SIG-M5 (cell line): ENCODE results near the gene CNPY4.
A peak's percentile ranks its signal among the peaks of the same experiment; 100 is the strongest.
"Not testable (repeated sequence)": the region's sequence is repeated elsewhere in the genome, so short reads cannot be mapped to it uniquely, and the experiment has no call there.

Source experiments
- DNase-seq: peaks from one replicate; lab custom pipeline; 2025; lab: John Stamatoyannopoulos, UW

CNPY4 gene

DNA sequence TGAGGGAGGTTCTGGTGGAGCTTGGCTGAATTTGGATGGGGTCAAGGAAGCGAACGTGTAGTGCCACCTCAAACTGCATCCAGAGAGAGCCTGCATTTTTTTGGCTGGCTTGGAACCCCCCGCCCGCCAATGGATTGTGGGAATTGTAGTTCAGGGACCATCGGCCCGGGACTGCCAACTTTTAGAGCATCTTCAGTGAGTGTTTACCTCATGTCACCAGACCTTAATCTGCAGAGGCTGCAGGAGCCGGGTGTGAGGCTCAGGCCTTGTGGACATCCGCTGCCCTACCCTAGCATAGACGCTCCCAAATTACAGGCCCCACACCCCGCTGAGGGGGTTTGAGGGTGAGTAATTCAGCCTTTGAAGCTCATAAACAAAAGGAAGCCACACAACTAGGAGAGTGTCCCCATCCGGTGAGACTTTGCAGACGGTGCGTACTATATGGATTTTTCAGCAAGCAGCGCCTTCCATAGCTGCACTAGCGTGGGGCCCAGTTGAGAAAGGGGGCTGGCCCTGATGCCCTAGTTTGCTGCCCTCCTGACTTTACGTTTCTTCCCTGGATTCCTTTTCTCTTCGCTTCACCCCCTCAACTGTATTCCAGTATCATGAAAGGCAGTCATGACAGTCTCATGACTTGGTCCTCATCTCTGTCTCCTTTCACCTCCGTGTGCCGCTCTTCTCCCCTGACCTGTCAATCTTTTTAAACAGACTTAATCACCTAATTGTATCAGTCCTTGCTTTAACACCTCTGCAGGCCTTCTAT is 717 bp downstream of the CNPY4 start:
- DNase-seq = no peak

DNA sequence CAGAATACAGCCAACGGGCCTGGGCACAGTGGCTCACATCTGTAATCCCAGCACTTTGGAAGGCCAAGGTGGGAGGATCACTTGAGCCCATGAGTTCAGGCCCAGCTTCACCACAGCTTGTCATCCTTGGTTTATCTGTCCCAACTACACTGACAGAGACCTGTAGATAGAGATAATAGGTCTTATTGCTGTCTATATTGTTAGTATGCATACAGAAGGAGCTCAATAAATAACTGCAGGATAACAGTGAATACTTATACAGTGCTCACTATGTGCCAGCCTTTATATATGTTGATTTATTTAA is 1.3 kb downstream of the CNPY4 start:
- DNase-seq = no peak

DNA sequence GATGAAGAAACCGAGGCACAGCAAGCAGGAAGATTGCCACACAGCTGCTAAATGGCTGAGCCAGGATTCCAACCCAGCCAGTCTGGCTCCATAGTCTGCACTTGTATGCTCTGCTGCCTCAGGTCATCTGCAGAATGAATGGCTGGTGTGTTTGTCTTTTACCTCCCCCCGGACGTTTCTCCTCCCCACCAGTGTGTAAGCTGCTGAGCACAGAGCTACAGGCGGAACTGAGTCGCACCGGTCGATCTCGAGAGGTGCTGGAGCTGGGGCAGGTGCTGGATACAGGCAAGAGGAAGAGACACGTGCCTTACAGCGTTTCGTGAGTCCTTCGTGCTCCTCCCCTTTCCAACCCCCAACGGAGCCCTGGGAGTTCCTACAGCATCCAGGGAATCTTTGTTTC is 2.6 kb downstream of the CNPY4 start:
- no peak for DNase-seq

DNA sequence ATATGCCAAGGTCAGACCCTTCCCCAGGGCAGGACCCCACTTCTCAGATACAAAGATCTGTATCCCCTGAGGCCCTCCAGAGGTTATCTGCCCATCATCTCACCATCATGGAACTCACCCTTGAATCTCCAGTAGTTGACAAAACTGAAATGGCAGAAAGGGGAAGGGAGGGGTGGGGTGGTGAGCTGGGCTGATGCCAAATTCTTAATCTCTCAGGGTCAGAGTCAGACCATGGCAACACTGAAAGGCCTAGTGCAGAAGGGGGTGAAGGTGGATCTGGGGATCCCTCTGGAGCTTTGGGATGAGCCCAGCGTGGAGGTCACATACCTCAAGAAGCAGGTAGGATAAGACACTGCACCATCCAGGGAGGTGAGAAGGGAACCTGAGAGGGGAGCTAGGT is 3.1 kb downstream of the CNPY4 start:
- no peak for DNase-seq

DNA sequence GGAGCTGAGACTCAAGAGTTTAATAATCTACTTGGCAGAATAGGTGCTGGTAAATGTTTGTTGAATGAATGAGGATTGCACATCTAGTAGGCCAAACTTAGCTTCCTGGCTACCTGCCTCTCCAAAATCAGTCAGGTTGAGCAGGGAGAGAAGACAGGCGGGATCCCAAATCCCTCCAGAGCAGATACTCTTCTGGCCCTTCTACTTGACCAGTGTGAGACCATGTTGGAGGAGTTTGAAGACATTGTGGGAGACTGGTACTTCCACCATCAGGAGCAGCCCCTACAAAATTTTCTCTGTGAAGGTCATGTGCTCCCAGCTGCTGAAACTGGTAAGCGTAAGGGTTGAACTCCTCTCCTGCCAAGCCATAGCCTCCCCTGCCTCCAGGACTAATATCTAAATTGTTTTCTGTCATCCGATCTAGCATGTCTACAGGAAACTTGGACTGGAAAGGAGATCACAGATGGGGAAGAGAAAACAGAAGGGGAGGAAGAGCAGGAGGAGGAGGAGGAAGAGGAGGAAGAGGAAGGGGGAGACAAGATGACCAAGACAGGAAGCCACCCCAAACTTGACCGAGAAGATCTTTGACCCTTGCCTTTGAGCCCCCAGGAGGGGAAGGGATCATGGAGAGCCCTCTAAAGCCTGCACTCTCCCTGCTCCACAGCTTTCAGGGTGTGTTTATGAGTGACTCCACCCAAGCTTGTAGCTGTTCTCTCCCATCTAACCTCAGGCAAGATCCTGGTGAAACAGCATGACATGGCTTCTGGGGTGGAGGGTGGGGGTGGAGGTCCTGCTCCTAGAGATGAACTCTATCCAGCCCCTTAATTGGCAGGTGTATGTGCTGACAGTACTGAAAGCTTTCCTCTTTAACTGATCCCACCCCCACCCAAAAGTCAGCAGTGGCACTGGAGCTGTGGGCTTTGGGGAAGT is 5.1 kb downstream of the CNPY4 start:
- DNase-seq = no peak

DNA sequence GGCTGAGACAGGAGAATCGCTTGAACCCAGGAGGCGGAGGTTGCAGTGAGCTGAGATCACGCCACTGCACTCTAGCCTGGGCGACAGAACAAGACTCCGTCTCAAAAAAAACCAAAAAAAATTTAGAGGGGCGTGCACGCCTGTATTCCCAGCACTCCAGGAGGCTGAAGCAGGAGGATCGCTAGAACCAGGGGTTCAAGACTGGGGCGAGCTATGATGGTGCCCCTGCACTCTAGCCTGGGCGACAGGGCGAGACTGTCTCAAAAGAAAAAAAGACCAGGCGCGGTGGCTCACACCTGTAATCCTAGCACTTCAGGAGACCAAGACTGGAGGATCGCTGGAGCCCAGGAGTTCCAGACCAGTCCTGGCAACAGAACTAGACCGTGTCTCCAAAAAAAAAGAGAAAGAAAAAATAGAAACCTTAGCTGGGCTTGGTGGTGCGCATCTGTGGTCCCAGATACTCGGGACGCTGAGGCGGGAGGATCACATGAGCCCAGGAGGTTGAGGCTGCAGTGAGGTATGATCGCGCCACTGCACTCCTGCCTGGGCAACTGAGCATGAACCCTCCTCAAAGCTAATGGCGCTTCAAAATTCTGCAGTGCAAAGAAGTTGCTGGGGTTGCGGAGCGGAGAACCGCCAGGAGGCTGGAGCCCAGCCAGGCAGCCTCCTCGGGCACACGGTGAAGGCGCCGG is 7.0 kb downstream of the CNPY4 start:
- DNase-seq = no peak

DNA sequence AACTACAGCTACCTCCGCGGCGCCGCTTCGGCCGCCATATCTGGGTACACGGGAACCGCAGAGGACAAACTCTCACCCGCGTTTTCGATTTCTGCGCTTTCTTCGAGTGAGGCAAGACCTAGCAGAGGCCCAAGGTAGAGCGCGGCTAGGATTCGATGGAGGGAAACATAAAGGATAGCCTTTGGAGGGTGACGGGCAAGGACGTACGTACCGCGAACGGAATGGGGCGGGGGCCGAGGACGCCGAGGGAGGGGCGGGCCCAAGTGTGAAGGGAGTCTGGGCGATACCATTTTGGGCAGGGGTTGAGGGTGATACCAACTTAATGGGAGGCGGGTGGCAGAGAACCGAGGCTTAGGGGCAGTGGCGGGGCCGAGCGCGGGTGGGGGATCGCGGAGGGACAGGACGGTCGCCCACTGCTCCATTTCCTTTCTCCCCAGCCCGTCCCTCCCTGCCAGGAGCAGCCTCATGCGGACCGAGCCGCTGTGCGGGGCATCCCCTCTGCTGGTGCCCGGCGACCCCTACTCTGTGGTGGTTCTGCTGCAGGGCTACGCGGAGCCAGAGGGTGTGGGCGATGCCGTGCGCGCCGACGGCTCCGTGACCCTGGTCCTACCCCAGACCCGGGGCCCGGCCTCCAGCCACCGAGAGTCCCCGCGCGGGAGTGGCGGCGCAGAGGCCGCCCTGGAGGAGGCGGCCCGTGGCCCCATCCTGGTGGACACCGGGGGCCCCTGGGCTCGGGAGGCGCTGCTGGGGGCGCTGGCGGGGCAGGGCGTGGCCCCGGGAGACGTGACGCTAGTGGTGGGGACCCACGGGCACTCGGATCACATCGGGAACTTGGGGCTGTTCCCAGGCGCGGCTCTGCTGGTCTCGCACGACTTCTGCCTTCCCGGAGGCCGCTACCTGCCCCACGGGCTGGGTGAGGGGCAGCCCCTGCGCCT is 7.8 kb downstream of the CNPY4 start, which contains the start of gene MBLAC1:
Gene MBLAC1 (plus strand): TSS at position 37 of the 935 bp plus-strand sequence. CDS start 429 bp downstream, at position 466.
- DNase-seq = peak; percentile 44

DNA sequence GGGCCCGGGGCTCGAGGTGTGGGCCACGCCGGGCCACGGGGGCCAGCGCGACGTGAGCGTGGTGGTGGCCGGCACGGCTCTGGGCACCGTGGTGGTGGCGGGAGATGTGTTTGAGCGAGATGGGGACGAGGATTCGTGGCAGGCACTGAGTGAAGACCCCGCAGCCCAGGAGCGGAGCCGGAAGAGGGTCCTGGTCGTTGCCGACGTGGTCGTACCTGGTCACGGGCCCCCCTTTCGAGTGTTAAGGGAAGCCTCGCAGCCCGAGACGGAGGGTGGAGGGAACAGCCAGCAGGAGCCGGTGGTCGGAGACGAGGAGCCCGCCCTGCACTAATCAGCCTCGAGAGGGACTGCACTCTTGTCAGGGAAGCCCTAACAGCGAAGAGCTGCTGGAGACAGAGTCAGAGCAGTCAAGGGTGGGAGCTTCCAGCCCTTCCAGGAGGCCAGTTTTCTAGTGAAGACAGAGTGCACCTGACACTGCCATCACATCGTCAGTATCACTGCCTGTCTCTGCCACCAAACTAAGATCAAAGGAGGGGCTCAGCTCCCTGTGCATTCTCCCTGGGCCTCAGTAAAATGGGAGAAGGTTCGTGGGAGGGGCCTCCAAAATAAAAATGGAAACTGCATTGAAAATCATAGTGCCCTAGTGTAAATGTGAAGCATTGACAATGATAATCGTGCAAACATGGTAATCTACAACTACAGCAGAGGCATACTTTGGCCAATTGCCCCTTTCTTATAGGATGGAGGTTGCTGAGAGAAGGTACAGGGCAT is 8.6 kb downstream of the CNPY4 start:
- DNase-seq = no peak

DNA sequence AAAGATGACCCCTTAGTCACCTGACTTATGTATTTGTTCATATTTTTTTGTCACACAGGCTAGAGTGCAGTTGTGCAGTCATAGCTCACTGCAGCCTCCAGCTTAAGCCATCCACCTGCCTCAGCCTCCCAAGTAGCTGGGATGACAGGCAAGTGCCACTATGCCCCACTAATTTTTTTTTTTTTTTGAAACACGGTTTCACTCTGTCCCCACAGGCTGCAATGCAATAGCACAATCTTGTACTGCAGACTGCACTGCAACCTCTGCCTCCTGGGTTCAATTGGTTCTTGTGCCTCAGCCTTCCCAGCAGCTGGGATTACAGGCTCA is 9.2 kb downstream of the CNPY4 start:
- DNase-seq = no peak

DNA sequence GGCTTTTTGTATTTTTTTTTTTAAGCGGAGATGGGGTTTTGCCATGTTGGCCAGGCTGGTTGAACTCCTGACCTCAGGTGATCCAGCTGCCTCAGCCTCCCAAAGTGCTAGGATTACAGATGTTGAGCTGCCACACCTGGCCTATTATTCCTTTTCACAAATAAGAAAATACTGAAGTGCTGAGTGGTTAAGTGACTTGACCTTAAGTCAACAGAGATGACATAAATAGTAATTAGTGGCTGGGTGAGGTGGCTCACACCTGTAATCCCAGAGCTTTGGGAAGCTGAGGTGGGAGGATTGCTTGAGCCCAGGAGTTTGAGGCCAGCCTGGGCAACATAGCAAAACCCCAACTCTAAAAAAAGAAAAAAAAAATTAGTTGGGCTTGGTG is 10.8 kb downstream of the CNPY4 start:
- not testable (repeated sequence) for DNase-seq

DNA sequence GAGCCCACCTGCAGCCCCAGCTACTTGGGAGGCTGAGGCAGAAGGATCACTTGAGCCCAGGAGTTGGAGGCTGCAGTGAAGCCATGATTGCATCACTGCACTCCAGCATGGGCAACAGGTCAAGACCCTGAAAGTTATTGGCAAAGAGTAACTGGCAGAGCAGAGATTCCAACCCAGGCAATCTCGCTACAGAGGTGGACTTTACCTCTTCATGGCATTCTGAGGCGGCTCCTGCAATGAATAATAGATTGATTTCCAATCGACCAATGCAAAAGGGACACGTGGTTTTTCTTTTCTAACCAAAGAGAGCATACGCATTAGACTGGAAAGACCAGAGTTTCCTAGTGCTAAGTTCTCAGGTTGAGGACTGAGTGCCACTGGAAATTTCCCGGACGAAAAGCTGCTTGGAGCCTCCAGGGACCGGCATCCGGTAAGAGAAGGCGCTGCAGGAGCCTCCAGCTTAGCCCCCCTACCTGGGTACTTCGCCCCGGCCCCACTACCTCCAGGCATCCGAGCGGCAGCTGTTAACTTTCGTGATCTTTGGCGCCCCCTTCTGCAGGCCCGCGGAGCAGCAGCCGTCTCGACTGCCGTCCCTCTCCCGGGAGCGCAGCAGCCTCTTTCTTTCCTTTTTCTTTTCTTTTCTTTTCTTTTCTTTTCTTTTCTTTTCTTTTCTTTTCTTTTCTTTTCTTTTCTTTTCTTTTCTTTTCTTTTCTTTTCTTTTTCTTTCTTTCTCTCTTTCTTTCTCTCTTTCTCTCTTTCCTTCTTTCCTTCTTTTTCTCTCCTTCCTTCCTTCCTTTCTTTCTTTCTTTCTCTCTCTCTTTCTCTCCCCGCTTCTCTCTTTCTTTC is 11.4 kb downstream of the CNPY4 start:
- DNase-seq = no peak

DNA sequence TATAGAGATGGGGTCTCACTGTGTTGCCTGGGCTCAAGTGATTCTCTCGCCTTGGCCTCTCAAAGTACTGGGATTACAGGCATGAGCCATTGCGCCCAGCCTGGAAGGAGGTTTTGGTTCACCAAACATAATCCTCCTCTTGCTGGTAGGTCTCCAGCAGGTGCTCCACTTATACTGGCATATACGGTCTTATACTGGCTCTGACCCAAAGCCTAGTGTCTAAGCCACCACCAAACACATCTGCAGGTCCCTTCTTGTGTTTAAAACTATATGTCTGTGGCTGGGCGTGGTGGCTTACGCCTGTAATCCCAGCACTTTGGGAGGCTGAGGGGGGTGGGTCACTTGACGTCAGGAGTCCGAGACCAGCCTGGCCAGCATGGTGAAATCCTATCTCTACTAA is 12.7 kb downstream of the CNPY4 start:
- DNase-seq = no peak

DNA sequence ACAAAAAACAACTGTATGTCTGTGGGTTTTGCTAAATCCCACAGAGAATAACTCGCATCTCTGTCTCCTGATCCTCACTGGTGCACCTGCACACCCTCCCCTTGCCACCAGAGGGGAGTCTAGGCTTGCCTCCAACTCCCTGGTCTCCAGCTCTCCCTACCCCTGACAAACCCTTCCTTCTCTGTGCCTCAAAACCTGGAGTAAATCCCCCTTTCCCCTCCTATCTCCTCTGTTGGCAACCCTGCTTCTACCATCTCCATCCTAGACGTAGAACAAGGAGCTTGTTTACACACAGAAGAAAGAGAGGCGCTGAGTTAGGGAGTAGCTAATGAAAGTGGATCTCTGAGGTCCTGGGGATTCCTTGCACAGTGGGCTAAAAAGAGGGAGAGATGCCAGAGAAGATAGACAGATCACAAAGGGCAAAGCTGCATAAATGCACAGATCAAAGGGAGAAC is 13.3 kb downstream of the CNPY4 start:
- no peak for DNase-seq

DNA sequence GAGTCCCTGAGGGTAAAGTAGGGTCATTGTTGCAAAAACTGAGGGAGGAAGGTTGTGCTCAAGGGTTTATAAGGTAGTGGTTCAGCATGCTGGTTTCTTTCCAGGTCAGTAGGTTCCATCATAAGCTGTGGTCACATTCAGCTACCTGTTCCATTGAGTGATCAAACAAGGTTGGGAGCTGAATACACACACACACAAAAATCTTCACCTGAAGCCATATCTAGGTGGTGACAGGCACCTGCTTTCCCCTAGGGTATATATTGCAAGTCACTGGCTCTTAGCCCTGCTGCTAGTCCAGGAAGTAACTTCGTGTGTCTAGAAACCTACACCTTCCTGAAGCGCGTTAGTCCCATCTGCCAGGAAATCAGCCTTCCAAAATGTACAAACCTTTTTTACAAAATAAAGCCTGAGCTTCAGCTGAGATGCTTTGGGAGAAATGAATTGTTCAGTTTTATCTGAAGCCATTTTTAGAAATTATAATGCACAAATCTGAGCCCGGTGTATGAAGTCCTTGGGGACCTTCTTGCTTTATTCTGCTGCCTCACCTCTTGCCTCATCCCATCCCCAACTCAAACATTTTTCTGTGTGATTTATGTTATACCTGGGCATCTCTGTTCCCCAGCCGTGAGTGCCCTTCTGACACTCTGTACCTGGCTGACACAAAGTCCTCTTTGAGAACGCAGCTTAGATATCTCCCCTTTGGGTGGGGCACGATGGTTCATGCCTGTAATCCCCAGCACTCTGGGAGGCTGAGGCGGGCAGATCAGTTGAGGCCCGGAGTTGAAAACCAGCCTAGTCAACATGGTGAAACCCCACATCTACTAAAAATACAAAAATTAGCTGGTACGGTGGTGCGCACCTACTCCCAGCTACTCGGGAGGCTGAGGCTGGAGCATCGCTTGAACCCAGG is 18.7 kb downstream of the CNPY4 start:
- no peak for DNase-seq

DNA sequence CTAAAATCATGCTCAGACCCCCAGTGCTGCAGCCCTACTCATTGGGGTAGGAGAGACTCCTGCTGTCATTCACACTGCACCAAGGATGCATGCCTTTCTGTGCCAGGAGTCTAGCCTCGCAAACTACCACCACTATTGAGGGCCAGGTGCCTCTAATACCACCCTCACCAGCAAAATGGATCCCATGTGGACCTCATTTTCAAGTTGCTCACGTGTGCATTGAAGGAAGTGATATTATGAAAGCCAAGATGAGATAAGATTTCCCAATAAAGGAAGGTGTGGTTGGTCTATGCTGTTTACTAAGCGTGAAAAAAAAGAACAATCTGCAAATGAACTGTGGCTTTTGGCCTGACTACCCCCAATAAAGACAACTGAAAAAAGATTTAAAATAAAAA is 22.1 kb downstream of the CNPY4 start:
- DNase-seq = no peak

DNA sequence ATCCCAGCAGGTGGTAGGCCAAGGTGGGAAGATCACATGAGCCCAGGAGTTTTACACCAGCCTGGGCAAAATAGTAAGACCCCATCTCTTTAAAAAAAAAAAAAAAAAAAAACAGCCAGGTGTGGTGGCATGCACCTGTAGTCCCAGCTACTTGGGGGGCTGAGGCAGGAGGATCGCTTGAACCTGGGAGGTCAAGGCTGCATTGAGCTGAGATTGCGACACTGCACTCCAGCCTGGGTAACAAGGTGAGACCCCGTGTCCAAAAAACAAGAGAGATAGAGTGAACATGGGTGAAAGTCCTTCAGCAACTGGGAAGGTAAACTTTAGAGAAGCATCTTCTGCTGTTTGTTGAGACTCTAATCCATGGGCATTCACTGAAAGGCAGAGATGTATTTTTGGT is 23.0 kb downstream of the CNPY4 start:
- no peak for DNase-seq

DNA sequence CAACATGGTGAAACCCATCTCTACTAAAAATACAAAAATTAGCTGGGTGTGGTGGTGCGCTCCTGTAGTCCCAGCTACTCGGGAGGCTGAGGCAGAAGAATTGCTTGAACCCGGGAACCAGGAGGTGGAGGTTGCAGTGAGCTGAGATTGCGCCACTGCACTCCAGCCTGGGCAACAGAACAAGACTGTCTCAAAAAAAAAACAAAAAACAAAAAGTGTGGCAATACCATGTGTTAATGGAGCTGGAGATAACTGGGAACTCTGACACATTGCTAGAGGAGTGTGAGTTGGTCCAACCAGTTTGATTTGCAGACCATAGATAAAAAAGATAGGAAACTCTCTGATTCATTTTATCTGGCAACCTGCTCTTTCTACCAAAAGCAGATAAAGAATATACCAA is 26.9 kb downstream of the CNPY4 start:
- DNase-seq = not testable (repeated sequence)

DNA sequence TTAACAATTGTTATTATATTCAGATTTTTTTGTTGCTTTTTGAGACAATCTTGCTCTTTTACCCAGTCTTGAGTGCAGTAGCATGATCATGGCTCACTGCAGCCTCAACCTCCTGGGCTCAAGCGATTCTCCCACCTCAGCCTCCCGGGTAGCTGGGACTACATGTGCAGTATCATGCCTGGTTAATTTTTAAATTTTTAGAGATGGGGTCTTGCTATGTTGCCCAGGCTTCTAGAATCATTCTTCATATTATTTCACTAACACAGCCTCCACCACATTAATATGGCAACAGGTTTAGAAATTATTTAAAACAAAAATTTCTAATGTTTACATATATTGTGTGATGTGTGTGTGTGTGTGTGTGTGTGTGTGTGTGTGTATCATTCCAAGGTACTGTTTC is 27.8 kb downstream of the CNPY4 start:
- no peak for DNase-seq

DNA sequence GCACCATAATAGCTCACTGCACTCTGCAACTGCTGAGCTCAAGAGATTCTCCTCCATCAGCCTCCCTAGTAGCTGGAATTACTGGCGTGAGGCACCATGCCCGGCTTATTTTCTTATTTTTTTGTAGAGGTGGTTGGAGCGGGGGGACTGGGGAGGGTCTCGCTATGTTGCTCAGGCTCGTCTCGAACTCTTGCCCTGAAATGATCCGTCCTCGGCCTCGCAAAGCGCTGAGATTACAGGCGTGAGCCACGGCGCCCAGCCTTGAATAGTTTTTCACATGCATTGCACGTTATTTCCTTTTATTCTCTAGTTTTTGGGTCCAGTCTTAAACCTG is 28.8 kb downstream of the CNPY4 start:
- DNase-seq = no peak
